IPS-11a (cell line): ENCODE data around the gene ABLIM2.

Experiments
- H3K4me3 ChIP-seq: one replicate; pipeline ENCODE4 v1.5.1; 2013; ENCODE audit warnings: low read depth, low read length, control low read depth

ABLIM2 gene

GRCh38 chr4:7968262-7968896 is 190.2 kb downstream of the ABLIM2 start:
- no peak overlapping the region for H3K4me3 ChIP-seq

GRCh38 chr4:7967501-7968261 is 190.9 kb downstream of the ABLIM2 start:
- no peak overlapping the region for H3K4me3 ChIP-seq

GRCh38 chr4:7967063-7967440 is 191.6 kb downstream of the ABLIM2 start:
- H3K4me3 ChIP-seq, result no peak overlapping the region

GRCh38 chr4:7966281-7967062 is 192.1 kb downstream of the ABLIM2 start:
- no peak overlapping the region for H3K4me3 ChIP-seq

GRCh38 chr4:7964890-7965662 is 193.5 kb downstream of the ABLIM2 start:
- no peak overlapping the region for H3K4me3 ChIP-seq

GRCh38 chr4:7964459-7964858 is 194.2 kb downstream of the ABLIM2 start:
- no peak overlapping the region for H3K4me3 ChIP-seq

- no peak overlapping the region for H3K4me3 ChIP-seq
Measured at GRCh38 chr4:7963691-7964090, 194.9 kb downstream of the ABLIM2 start.

GRCh38 chr4:7962609-7963508 is 195.8 kb downstream of the ABLIM2 start:
- H3K4me3 ChIP-seq, result no peak overlapping the region

- H3K4me3 ChIP-seq, result no peak overlapping the region
Measured at GRCh38 chr4:7960790-7961655, 197.6 kb downstream of the ABLIM2 start.

GRCh38 chr4:7960017-7960789 is 198.4 kb downstream of the ABLIM2 start:
- H3K4me3 ChIP-seq, result no peak overlapping the region

GRCh38 chr4:7959078-7959477 is 199.5 kb downstream of the ABLIM2 start:
- no peak overlapping the region for H3K4me3 ChIP-seq

- no peak overlapping the region for H3K4me3 ChIP-seq
Measured at GRCh38 chr4:7956934-7957656, 201.5 kb downstream of the ABLIM2 start.

- H3K4me3 ChIP-seq, result no peak overlapping the region
Measured at GRCh38 chr4:7956270-7956808, 202.3 kb downstream of the ABLIM2 start.

GRCh38 chr4:7955393-7955792 is 203.2 kb downstream of the ABLIM2 start:
- H3K4me3 ChIP-seq, result no peak overlapping the region

GRCh38 chr4:7952615-7953014 is 206.0 kb downstream of the ABLIM2 start:
- H3K4me3 ChIP-seq, result no peak overlapping the region

- H3K4me3 ChIP-seq, result no peak overlapping the region
Measured at GRCh38 chr4:7950301-7951092, 208.1 kb downstream of the ABLIM2 start.

- H3K4me3 ChIP-seq, result no peak overlapping the region
Measured at GRCh38 chr4:7949759-7950158, 208.9 kb downstream of the ABLIM2 start.
